ENCODE measurements around the gene TTC7B. TPM values are rescaled to one million over a fixed set of nuclear protein-coding genes. Genes with fewer than 3 reads are reported as not detected.

TTC7B gene
- total RNA-seq, 1 experiment from 2014 or later: 9.6 TPM

DNA sequence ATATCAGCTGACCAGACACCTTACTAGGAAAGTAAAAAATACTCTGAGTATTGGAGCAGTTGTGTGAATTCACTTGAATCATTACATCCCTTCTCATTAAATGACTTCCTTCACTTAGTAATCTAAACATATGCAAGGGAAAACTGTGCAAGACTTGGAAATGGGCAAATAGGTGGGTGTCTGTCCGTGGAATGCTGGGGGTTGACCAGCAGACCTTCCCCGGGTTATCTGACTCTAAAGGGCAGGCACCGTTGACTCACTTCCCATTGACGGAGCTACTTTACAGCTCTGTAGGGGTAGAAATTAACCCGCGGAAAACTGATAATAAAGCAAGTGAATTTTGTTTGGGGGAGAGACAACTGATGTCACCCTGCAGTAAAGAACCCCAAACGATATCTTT lies 199.3 kb downstream of the TTC7B start:
- Mint-ChIP-seq H3K27ac (ENCODE audit: unreplicated experiment) (no peak overlapping the region), H3K27me3 (ENCODE audit: unreplicated experiment) (no peaks in the 10 kb centered on the region), H3K4me3 (ENCODE audit: low read depth, unreplicated experiment) (no peak overlapping the region), H3K4me1 (ENCODE audit: low read depth, unreplicated experiment) (peaks cover 12% of the 10 kb centered on the region), H3K36me3 (ENCODE audit: insufficient read depth, unreplicated experiment) (no peaks in the 10 kb centered on the region), H3K9me3 (ENCODE audit: low read depth, unreplicated experiment) (peaks cover 3% of the 10 kb centered on the region)
- intact Hi-C loops (cut with micrococcal nuclease; ENCODE audit: unreplicated experiment): no loop called here
- CTCF ChIA-PET: no interaction called here
- no peak for DNase-seq
- TF ChIP-seq, protein P1, sequence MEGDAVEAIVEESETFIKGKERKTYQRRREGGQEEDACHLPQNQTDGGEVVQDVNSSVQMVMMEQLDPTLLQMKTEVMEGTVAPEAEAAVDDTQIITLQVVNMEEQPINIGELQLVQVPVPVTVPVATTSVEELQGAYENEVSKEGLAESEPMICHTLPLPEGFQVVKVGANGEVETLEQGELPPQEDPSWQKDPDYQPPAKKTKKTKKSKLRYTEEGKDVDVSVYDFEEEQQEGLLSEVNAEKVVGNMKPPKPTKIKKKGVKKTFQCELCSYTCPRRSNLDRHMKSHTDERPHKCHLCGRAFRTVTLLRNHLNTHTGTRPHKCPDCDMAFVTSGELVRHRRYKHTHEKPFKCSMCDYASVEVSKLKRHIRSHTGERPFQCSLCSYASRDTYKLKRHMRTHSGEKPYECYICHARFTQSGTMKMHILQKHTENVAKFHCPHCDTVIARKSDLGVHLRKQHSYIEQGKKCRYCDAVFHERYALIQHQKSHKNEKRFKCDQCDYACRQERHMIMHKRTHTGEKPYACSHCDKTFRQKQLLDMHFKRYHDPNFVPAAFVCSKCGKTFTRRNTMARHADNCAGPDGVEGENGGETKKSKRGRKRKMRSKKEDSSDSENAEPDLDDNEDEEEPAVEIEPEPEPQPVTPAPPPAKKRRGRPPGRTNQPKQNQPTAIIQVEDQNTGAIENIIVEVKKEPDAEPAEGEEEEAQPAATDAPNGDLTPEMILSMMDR (IDR thresholded peaks at IDR 0.05; ENCODE audit: unreplicated experiment): no peak
- BruUV-seq (replicated peaks): no TSS peak

DNA sequence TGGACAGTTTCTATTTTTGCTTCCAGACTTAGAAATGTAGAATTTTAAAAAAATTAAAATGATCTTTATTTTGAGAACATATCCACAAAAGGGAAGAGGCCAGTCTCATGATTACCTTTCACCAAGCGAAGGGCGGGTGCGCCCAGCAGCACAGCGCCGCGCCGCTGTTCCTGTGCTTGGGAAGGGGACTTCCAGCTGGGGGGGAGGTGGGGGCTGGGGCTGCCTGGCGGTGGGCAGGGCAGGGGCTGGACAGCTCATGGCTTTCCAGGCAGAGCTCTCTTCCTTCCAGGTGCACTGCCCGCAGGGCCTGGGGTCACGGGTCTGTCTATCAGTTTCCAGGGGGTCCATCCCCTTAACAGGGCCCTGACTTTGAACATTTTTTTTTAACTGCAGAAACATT lies 199.9 kb downstream of the TTC7B start:
- TF ChIP-seq, protein P1 (IDR thresholded peaks at IDR 0.05; ENCODE audit: unreplicated experiment): no peak
- Mint-ChIP-seq H3K27ac (ENCODE audit: unreplicated experiment) (no peak overlapping the region), H3K4me1 (ENCODE audit: low read depth, unreplicated experiment) (peaks cover 12% of the 10 kb centered on the region), H3K36me3 (ENCODE audit: insufficient read depth, unreplicated experiment) (no peaks in the 10 kb centered on the region), H3K9me3 (ENCODE audit: low read depth, unreplicated experiment) (peaks cover 3% of the 10 kb centered on the region), H3K27me3 (ENCODE audit: unreplicated experiment) (no peaks in the 10 kb centered on the region), H3K4me3 (ENCODE audit: low read depth, unreplicated experiment) (no peak overlapping the region)
- intact Hi-C loops (cut with micrococcal nuclease; ENCODE audit: unreplicated experiment): no loop called here
- DNase-seq: no peak
- CTCF ChIA-PET: no interaction called here
- BruUV-seq (replicated peaks): no TSS peak

DNA sequence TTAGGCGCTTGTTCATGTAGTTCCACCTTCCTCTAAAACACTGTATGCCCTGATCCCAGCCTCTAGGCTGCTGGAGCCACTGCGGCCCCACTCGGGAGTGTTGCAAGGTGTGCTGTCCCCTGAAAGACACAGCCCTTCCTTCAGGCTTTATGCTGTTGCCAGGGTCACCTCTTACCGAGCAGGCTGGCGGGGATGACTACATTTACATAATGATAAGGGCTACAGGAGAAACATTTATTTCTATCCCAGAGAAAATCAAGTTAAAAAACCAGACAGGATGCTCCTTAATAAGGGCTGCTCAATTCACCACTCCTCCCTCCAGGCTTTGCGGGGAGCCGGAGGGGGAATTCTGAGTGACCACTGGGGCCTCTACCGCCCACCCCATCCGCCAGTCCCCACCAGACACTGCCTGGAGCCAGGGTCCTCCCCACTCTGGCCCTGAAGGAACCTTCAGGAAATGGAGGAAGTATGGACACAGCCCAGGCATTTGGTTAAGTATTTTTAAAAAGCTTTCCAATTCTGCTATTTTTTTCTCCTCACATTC lies 200.6 kb downstream of the TTC7B start:
- H3K4me3 Mint-ChIP-seq (ENCODE audit: low read depth, unreplicated experiment): no peak overlapping the region

DNA sequence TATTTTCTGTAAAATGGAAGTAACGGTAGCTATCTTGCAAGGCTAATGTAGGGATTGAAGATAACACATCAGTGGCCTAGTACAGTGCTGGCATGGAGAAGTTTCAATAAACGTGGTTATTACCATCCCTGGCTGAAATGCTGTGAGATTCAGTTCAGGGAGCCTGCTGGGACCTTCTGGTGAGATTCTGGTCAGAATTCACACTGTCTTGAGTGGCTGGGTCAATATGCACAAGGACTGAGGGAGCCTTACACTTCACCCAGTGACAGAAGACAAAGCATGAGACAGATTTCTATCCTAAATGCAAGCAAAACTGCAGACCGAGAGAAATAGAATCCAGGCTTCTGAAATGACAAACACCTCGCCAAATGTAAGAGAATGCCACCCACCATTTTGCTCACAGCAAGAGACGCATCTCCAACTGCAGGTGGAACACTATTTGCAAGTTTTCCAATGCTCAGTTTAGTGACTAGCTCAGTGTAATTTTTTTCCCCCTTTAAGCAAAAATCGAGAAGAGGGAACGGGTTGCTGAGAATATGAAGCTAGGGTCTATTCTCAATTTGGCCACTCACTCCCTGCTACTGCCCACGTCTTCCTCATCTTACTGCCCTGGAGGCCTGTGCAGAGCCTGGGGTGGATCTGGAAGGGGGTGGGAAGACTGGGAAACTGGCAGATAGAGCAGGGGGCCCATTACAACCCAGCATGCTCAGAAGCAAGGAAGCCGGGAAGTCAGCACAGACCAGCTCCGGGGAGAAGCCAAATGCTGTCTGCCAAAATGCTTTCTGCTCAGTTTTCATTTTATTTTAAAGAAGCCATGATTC lies 201.3 kb downstream of the TTC7B start:
- H3K27ac Mint-ChIP-seq (ENCODE audit: unreplicated experiment): no peak overlapping the region
- no peaks in the 10 kb centered on the region for H3K9me3 Mint-ChIP-seq (ENCODE audit: low read depth, unreplicated experiment)
- no peak overlapping the region for H3K4me3 Mint-ChIP-seq (ENCODE audit: low read depth, unreplicated experiment)
- H3K36me3 Mint-ChIP-seq (ENCODE audit: insufficient read depth, unreplicated experiment): no peaks in the 10 kb centered on the region
- TF ChIP-seq, protein P1 (IDR thresholded peaks at IDR 0.05; ENCODE audit: unreplicated experiment): no peak
- intact Hi-C loops (cut with micrococcal nuclease; ENCODE audit: unreplicated experiment): no loop called here
- H3K27me3 Mint-ChIP-seq (ENCODE audit: unreplicated experiment): no peaks in the 10 kb centered on the region
- no peak for DNase-seq
- CTCF ChIA-PET: no interaction called here
- BruUV-seq (replicated peaks): no TSS peak
- peaks cover 12% of the 10 kb centered on the region for H3K4me1 Mint-ChIP-seq (ENCODE audit: low read depth, unreplicated experiment)

More for the DNA sequence above, 200.6 kb downstream of the TTC7B start:
- no peak for DNase-seq
- H3K27me3 Mint-ChIP-seq (ENCODE audit: unreplicated experiment): no peaks in the 10 kb centered on the region
- intact Hi-C loops (cut with micrococcal nuclease; ENCODE audit: unreplicated experiment): no loop called here
- no TSS peak for BruUV-seq (replicated peaks)
- H3K4me1 Mint-ChIP-seq (ENCODE audit: low read depth, unreplicated experiment): peaks cover 12% of the 10 kb centered on the region
- H3K27ac Mint-ChIP-seq (ENCODE audit: unreplicated experiment): no peak overlapping the region
- TF ChIP-seq, protein P1 (IDR thresholded peaks at IDR 0.05; ENCODE audit: unreplicated experiment): no peak
- H3K9me3 Mint-ChIP-seq (ENCODE audit: low read depth, unreplicated experiment): no peaks in the 10 kb centered on the region
- H3K36me3 Mint-ChIP-seq (ENCODE audit: insufficient read depth, unreplicated experiment): no peaks in the 10 kb centered on the region
- CTCF ChIA-PET: no interaction called here

Data from Calu3 (cell line).